Gastrocnemius medialis (tissue), 4 donors: ENCODE results near the gene CTSH. TPM values are rescaled to one million over a fixed set of nuclear protein-coding genes. Genes with fewer than 3 reads are reported as not detected.

Source experiments
- ATAC-seq, 2 donors: fragments of 150-250 bp; one replicate each; pipeline ENCODE4 v1.9.1; 2016
- DNase-seq, 2 donors: peaks; one replicate each; pipeline ENCODE4 v3.0.0-alpha.2; 2019
- H3K27ac ChIP-seq, 4 donors: fragments of 200-600 bp; sonication (generic); 1 replicate in 1 of 4; 2 replicates in 3 of 4; pipeline ENCODE4 v1.5.1; 2016 to 2018; ENCODE audit warnings: mild to moderate bottlenecking in 2 of 4, moderate library complexity in 1 of 4
- H3K27me3 ChIP-seq, 3 donors: fragments of 200-600 bp; sonication (generic) in 2 of 3; 1 replicate in 1 of 3; 2 replicates in 2 of 3; pipeline versions ENCODE4 v1.5.1 to v1.6.0; 2016 to 2019; ENCODE audit warnings: mild to moderate bottlenecking in 1 of 3, moderate library complexity in 1 of 3
- H3K36me3 ChIP-seq, 2 donors: fragments of 200-600 bp; sonication (generic) in 1 of 2; one replicate each; pipeline ENCODE4 v1.5.1; 2017 to 2018
- H3K4me1 ChIP-seq, 2 donors: fragments of 200-600 bp; sonication (generic) in 1 of 2; one replicate each; pipeline ENCODE4 v1.5.1; 2016 to 2017; ENCODE audit warnings: mild to moderate bottlenecking in 2 of 2
- H3K4me3 ChIP-seq, 4 donors: fragments of 200-600 bp; sonication (generic) in 3 of 4; 1 replicate in 1 of 4; 2 replicates in 3 of 4; pipeline ENCODE4 v1.5.1; 2016 to 2019; ENCODE audit warnings: mild to moderate bottlenecking in 2 of 4
- H3K9me3 ChIP-seq, 3 donors: fragments of 200-600 bp; sonication (generic) in 2 of 3; 1 replicate in 1 of 3; 2 replicates in 2 of 3; pipeline ENCODE4 v1.5.1; 2016 to 2019
- POLR2A ChIP-seq, 2 donors: fragments of 450-650 bp; IDR thresholded peaks; one replicate each; pipeline ENCODE4 v1.6.1; 2017; ENCODE audit warnings: antibody characterized with exemption in 2 of 2, mild to moderate bottlenecking in 2 of 2, moderate library complexity in 2 of 2
- in situ Hi-C, 4 donors: fragments of 200-750 bp; cut with MboI; loops; one replicate each; pipeline versions ENCODE4 v1.15.0 to v1.8.0; 2017; ENCODE audit warnings: low sequenced_read_pairs in 4 of 4
- intact Hi-C: fragments of 100-400 bp; cut with DNase I; formaldehyde crosslinking; loops from one replicate; pipeline ENCODE4 v1.15.1; 2023; ENCODE audit warnings: low total_unique reads
- total RNA-seq, 4 donors: library from RNA; depleted of rRNA; stranded (reverse); fragments of >200 nt; gene quantifications; one replicate each; pipeline versions ENCODE4 v1.1.0 to v1.2.3, GENCODE V29; 2016
- TF ChIP-seq, protein P1 (sequence below), 5 experiments: fragments of 450-650 bp in 3 of 5; fragments of 200-600 bp in 2 of 5; sonication (generic) in 2 of 5; IDR thresholded peaks in 4 of 5; conservative IDR thresholded peaks in 1 of 5; 1 replicate in 4 of 5; 2 replicates in 1 of 5; pipeline ENCODE4 v1.5.1; 2016 to 2019; ENCODE audit warnings: antibody characterized with exemption in 5 of 5, mild to moderate bottlenecking in 3 of 5, moderate library complexity in 3 of 5

Gene CTSH
- total RNA-seq, 4 donors from 2014 or later: 27.4 to 42.1 (median 29.4) TPM

GRCh38 chr15:78974272-78974918 lies 29.5 kb upstream of the CTSH start:
- Histone ChIP-seq H3K4me3 (no peak overlapping the region), H3K4me1 (no peaks in the 10 kb centered on the region), H3K27me3 (no peaks in the 10 kb centered on the region), H3K36me3 (no peaks in the 10 kb centered on the region), H3K9me3 (no peaks in the 10 kb centered on the region), H3K27ac (no peak overlapping the region)
- TF ChIP-seq, protein P1, sequence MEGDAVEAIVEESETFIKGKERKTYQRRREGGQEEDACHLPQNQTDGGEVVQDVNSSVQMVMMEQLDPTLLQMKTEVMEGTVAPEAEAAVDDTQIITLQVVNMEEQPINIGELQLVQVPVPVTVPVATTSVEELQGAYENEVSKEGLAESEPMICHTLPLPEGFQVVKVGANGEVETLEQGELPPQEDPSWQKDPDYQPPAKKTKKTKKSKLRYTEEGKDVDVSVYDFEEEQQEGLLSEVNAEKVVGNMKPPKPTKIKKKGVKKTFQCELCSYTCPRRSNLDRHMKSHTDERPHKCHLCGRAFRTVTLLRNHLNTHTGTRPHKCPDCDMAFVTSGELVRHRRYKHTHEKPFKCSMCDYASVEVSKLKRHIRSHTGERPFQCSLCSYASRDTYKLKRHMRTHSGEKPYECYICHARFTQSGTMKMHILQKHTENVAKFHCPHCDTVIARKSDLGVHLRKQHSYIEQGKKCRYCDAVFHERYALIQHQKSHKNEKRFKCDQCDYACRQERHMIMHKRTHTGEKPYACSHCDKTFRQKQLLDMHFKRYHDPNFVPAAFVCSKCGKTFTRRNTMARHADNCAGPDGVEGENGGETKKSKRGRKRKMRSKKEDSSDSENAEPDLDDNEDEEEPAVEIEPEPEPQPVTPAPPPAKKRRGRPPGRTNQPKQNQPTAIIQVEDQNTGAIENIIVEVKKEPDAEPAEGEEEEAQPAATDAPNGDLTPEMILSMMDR (IDR thresholded peaks at IDR 0.05 in 4 of 5, conservative IDR thresholded peaks at IDR 0.05 in 1 of 5): no peak
- TF ChIP-seq POLR2A (IDR thresholded peaks at IDR 0.05): no peak
- DNase-seq: no peak
- in situ Hi-C loops: no loop called here
- intact Hi-C loops: no loop called here
- no peak for ATAC-seq

- H3K27me3 ChIP-seq: no peaks in the 10 kb centered on the region
- no peak overlapping the region for H3K4me3 ChIP-seq
- H3K4me1 ChIP-seq: no peaks in the 10 kb centered on the region
- no peak for TF ChIP-seq POLR2A (IDR thresholded peaks at IDR 0.05)
- TF ChIP-seq, protein P1 (IDR thresholded peaks at IDR 0.05 in 4 of 5, conservative IDR thresholded peaks at IDR 0.05 in 1 of 5): no peak
- ATAC-seq (no peak), DNase-seq (no peak)
- H3K36me3 ChIP-seq: no peaks in the 10 kb centered on the region
- H3K27ac ChIP-seq: no peak overlapping the region
- no peaks in the 10 kb centered on the region for H3K9me3 ChIP-seq
- intact Hi-C loops: no loop called here
- in situ Hi-C loops: no loop called here
Measured at GRCh38 chr15:78969687-78970349, 25.0 kb upstream of the CTSH start.

- TF ChIP-seq, protein P1 (IDR thresholded peaks at IDR 0.05 in 4 of 5, conservative IDR thresholded peaks at IDR 0.05 in 1 of 5): no peak
- TF ChIP-seq POLR2A (IDR thresholded peaks at IDR 0.05): no peak
- Histone ChIP-seq H3K9me3 (no peaks in the 10 kb centered on the region), H3K4me1 (no peaks in the 10 kb centered on the region), H3K4me3 (no peak overlapping the region), H3K27ac (no peak overlapping the region), H3K27me3 (no peaks in the 10 kb centered on the region), H3K36me3 (no peaks in the 10 kb centered on the region)
- ATAC-seq (no peak), DNase-seq (no peak)
- intact Hi-C loops (no loop called here), in situ Hi-C loops (no loop called here)
Measured at GRCh38 chr15:78968539-78969271, 23.9 kb upstream of the CTSH start.

- intact Hi-C loops: no loop called here
- H3K4me1 ChIP-seq: no peaks in the 10 kb centered on the region
- no peak for TF ChIP-seq POLR2A (IDR thresholded peaks at IDR 0.05)
- TF ChIP-seq, protein P1 (IDR thresholded peaks at IDR 0.05 in 4 of 5, conservative IDR thresholded peaks at IDR 0.05 in 1 of 5): no peak
Measured at GRCh38 chr15:78968114-78968513, 23.3 kb upstream of the CTSH start.

More at GRCh38 chr15:78968114-78968513, 23.3 kb upstream of the CTSH start:
- in situ Hi-C loops: no loop called here
- Histone ChIP-seq H3K36me3 (no peaks in the 10 kb centered on the region), H3K9me3 (no peaks in the 10 kb centered on the region), H3K4me3 (no peak overlapping the region), H3K27ac (no peak overlapping the region), H3K27me3 (no peaks in the 10 kb centered on the region)
- ATAC-seq: no peak
- no peak for DNase-seq
